OCI-LY3 (cell line): ENCODE data around the gene UPK3BL2.
"Not testable (repeated sequence)": the region's sequence is repeated elsewhere in the genome, so short reads cannot be mapped to it uniquely, and the experiment has no call there.

ENCODE experiments used
- CTCF ChIP-seq: fragments of 200-600, 300-600 bp; sonication (generic); IDR thresholded peaks from 2 replicates; pipeline ENCODE4 v1.5.1; 2014; ENCODE audit warnings: antibody characterized with exemption, low read length, low read depth
- EZH2phosphoT487 ChIP-seq: fragments of 200-600 bp; shearing (Covaris generic); IDR thresholded peaks from 2 replicates; pipeline ENCODE4 v1.6.1; 2018; ENCODE audit warnings: antibody characterized with exemption, mixed run types, low read depth

- not testable (repeated sequence) for TF ChIP-seq CTCF, EZH2phosphoT487
These were observed 35.0 kb upstream of the UPK3BL2 start for GRCh38 chr7:102578486-102578885.
